SIG-M5 treated with dmso at 0.1 percent for 504 hours (cell line): ENCODE results near the gene ENGASE.

Source experiments
- DNase-seq: peaks from one replicate; lab custom pipeline; 2025; ENCODE audit not compliant: unreplicated experiment; lab: John Stamatoyannopoulos, UW

The ENGASE gene

DNA sequence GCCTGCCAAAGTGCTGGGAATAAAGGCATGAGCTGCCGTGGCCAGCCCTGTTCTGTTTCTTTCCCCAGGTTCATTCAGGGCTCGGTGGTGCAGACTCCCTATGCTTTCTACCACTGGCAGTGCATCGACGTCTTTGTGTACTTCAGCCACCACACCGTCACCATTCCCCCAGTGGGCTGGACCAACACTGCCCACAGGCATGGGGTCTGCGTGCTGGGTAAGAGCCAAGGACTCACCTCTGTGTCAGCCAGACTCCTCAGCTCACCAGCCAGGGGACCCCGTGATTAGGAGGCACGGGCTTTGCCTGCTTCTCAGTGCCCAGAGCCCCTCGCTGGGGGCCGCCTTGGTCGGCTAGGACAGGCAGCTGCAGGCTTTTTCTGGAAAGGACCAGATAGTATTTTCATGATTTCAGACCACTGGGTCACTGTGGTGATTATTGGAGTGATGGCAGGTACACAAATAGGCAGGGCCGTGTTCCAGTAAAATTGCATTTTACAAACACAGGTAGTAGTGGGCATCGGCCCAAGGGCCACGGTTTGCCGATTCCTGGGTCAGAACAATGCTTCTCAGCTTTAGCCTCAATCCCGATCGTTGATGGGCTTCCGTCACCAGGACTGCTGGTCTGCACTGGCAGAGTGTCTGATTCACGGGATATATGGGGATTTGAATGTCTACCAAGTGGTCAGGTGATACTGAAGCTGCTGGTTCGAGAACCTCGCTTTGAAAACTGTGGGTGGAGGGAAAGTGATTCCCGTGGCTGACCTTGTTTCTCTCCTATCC, 5.0 kb downstream of the ENGASE start:
- no peak for DNase-seq

DNA sequence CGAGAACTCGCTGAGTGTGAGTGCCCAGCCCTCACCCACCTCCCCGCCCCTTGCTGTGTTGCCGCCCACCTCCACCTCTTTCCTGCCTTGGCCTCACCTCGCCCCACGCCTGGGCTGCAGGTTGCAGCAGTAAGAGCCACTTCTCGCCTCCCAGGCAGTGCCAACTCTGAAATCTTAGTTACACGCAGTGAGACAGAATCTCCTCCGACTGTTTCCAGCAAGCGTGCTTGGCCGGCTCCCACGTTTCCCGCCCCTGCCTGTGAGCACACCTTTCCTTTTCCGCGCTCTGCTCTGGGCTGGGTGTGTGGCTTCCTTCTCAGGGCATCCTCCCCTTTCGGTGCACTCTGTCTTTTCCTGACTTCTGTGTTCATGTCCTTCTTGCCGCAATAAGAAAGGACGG, 5.7 kb downstream of the ENGASE start:
- no peak for DNase-seq

DNA sequence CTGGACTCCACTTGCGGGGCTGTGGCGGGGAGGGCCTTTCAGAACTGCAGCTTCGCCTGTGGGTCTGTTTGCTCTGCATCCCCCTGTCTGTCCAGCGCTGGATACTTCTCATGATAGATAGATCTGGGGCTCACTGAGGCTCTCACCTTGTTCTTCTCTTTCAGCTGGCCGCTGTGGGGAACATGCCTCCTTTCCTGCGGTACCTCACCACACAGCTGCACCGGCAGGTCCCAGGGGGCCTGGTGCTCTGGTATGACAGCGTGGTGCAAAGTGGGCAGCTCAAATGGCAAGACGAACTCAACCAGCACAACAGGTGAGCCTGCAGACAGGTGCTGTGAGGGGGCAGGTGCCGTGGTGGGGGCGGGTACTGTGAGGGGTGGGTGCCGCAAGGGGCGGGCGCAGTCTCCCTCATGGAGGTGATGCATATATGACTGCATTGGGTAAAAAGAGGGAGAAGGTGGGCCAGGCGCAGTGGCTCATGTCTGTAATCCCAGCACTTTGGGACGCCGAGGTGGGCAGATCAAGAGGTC, 6.2 kb downstream of the ENGASE start:
- DNase-seq: no peak

DNA sequence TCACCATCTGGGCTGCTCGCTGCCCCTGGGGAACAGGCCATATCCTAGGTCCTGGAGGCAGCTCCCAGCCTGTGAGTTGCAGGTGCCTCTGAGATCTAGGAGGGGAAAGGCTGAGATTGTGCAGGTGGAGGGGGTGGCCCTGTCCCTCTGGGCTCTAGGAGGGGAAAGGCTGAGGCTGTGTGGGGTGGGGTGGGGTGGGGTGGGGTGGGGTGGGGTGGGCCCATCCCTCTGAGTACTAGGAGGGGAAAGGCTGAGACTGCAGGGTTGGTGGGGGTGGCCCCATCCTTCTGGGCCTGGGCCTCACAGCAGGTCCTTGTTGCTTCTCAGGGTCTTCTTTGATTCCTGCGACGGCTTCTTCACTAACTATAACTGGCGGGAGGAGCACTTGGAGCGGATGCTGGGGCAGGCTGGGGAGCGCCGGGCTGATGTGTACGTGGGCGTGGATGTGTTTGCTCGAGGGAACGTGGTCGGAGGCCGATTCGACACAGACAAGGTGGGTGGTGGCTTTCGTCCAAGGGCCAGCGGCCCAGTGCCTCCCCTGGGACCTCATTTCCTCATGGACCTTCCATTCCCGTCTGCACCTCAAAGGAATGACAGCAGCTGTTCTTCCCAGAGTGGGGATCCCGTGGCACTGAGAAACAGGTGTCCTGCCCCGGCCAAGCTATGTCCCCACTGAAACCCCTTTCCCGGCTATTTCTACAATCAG, 7.1 kb downstream of the ENGASE start:
- DNase-seq: no peak

DNA sequence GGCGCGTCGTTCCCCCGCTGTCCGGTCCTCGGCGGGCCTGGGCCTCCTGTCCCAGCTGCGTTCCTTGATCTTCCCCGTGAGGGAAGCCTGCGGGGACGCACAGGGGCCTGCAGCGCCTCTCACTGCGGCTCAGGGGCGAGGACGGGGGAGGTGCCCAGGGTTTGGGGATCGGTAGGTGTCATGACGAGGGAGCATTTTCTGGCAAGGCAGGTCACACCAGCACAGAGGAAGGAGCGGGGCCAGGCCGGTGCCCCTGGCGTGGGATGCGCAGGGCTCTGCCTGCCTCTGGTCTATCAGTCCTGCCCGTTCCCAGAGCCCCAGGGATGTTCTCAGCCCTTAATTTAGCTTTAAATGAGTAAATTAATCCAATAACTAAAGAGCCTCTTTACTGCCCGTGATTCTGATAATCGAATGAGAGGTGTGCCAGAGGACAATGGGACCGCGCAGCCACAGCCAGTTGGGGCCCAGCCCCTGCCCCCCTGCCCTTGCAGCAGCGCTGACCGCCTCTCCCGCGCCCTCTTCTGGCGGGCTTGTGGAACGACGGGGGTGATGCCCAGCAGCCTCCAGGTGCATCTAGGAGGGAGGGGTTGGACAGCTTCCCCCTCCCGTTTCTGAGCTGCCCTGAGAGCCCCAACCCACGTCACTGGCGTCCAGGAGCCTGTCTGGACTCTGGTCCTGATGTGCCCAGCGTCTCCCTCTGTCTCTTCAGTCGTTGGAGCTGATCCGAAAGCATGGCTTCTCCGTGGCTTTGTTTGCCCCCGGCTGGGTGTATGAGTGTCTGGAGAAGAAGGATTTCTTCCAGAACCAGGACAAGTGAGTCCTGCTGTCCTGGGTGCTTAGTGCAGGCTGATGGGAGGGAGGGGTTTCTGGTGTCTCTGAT, 7.9 kb downstream of the ENGASE start:
- DNase-seq: peak; percentile 24

DNA sequence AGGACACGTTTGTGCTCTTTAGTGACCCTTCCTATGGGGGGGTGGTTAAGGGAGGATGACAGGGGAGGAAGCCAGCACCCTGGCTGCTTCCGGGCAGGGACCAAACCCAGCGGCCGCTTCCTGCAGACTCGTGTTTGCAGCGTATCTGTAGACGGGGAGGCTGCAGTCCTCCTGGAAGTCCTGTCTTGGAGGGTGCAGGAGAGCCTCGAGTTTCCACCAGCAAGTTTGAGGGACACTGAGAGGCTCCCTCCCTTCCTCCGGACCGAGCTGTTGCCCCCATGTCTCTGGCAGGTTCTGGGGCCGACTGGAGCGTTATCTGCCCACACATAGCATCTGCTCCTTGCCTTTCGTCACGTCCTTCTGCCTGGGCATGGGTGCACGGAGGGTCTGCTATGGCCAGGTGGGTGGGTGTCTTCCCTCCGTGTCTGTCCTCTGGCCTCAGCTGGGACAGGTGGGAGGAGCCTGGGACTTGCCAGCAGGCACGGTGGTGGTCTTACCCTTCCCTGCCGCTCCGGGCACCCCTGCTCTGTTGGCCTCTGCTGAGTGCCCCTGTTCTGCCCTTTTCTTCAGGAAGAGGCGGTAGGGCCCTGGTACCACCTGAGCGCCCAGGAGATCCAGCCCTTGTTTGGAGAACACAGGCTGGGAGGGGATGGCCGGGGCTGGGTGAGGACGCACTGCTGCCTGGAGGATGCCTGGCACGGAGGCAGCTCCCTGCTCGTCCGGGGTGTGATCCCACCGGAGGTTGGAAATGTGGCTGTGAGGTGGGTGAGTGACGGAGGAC, 8.8 kb downstream of the ENGASE start:
- DNase-seq: no peak

DNA sequence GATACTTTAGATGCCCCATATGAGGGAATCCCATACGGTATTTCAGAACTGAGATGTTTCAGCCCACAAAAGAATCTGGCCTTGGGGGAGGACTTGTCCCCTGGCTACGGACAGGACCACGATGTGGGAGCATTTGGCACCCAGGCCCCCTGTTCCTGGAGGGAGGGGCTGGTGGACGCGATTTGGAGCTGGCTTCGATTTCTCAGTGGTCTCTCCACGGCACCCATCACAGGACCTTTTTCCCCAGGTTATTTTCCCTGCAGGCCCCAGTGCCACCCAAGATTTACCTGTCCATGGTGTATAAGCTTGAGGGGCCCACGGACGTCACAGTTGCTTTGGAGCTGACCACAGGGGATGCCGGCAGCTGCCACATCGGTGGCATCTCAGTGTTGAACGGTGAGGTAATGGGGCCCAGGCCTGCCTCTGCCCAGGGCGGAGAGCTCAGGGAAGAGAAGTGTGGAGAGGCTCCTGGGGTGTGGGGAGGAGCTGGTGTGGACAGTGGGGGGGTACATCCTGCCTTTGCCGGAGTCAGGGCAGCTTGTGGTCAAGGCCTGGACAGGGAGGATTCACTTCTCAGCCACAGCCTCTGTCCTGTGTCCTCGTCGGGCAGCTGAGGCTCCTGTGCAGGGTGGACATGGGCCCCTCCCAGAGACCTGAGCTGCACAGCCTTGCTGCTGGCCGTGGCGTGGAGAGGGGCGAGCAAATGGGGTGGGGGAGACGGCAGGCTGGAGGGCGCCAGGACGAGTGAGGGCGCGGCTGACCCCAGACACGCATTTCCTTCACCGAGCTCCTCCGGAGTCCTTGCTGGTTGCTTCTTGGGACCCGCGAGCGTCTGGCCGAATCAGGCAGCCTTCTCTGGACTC, 9.9 kb downstream of the ENGASE start:
- DNase-seq: no peak

DNA sequence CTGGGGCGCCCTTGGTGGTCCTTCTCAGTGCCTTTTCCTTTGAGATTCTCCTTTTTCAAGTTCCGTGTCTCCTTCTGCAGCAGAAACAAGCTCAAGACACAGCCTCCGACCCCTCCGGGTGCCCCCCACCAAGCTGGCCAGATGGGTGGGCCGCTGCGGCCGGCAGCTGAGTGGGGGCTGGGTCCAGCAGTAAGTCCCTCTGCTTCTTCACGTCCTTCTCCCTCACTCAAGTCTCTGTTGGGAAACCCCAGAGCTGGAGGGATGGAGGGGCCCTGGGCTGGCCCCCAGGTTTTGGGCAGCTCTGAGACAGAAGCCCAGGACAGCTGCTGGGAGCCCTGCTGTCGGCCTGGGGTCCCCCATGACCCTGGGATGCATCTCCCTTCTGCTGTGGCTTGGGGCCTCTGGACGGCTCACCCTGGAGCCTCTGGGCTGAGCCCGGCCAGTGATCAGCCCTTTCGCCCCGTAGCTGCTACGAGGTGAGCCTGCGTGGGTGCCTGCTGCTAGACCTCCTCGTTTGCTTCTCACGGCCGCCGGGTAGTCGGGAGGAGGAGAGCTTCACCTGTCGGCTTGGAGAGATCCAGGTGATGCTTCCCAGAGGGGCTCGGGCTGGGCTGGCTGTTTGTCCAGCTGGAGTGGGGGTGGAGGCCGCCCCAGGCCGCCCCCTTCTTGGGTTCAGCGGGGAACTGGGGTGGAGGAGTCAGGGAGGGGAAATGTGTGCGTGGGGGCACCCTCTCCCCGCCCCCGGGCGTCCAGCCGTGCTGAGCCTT, 10.7 kb downstream of the ENGASE start:
- no peak for DNase-seq

DNA sequence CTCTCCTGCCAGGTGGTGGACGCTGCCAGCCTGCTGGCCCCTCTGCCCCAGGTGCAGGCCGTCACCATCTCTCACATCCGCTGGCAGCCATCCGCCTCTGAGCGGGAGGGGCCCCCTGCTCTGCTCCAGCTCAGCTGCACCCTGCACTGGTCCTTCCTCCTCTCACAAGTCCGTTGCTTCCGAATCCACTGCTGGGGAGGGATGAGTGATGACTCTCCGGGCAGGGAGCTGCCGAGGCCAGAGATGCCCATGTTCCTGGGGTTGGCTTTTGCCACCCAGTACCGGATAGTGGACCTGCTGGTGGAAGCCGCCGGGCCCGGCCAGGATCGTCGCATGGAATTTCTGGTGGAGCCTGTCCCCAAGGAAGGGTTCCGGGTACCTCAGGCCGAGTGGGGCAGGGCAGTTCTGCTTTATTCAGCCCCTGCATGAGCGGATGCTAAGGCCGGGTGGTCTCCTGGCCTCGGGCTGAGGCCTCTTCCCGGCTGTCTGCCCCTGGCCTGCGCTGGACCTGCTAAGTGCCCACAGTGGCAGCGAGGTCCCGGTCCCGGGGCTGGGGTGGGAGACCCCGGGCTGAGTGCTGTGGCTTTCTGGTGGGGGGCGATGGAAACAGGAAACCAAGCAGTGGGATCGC, 11.4 kb downstream of the ENGASE start:
- no peak for DNase-seq

DNA sequence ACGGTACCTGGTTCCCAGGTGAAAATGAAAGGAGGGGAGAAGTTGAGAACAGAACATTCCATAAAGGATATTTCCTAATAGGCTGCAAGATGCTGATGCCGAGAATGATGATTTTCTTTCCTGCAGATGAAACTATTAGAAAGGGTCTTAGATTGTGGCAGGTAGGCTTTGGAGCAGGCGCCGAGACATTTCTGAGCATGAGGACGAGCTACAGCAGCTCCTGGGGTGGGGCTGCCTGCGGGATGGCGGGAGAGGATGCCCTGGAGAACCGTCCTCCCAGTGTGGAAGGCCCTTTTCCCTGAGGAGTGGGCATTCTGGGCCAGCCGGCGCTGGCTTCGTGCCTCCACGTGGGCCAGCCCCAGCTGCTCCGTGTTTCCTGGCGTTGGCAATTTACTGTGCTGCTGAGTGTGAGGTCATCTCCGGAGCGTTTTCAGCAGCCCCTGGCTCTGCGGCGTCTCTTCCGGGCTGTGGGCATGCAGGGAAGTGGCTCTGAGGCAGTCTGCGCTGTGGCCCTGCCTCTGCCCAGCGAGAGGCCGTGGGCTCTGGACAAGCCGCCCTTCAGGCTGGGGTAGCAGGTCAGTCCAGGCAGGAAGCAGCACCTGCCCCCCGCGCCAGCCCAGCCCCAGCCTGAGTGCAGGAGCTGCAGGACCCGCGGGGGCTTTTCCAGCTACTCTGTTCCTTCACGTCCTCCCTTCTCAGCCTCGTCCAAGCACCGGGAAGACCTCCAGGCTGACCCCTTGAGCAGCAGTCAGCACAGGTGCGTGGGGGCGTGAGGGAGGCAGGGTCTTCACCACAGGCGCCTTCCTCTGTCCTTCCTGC, 12.2 kb downstream of the ENGASE start:
- no peak for DNase-seq

DNA sequence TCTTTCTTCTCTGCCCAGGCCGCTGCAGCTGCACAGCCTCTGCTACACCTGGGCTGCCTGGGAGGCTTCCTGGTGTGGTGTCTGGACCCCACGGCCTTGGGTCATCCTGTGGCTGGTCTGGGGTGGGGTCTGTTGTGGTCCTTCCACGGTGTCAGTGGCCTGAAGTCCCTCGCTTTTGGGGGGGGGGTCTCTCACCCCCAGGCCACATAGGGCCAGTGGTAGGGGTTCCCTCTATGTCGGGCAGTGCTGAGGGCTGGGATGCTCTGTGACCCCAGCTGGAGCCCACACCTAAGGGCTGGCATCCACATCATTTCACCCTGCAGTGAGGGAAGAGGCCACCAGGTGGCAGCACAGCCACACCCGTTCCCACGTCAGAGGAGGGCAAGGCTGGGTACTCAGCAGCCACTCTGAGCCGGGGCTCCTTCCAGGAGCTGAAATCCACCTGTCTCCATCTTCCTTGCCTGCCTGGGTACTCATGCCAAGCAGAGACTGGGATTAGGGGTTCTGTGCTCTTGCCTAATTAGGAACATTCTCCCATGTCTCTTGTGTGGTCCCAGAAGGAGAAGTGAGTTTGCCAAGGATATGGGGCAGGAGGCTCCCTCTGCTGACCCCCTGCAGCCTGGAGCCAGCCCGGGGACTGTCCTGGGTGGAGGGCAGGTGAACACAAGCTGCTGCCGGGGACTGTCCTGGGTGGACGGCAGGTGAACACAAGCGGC, 13.0 kb downstream of the ENGASE start:
- DNase-seq: peak; percentile 50

DNA sequence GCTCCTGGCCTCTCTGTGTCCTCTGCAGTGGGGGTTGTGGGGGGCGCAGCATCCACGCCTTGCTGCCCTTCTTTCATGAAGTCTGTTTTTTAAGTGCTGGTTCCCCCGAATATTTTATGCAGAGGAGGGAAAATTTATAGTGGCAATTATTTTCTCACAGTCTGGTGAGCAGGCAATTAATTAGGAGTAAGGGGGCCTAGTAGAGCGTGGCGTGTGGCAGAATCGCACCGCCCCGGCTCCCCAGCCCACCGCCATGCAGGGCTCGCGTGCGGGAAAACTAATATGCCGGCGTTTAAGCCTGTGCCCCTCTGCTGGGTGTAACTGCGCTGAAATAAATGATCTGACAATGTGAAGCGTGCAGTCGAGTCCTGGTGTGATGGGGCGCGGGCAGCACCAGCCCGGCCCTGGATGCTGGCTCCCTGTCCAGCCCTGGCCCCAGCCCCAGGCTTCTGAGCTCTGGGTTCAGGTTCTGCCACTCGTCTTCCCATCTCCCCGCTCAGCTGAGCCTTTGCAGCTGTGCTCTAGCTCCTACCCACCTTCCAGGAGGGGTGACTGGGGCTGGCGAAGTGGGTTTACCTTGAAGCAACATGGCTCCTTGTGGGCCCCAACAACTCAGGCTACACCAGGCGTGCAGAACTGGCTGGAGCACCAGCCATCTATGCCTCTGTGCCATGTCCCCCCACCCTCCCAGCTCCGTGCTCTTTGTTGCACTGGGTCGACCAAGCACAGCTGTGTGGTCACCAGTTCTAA, 13.8 kb downstream of the ENGASE start:
- no peak for DNase-seq

DNA sequence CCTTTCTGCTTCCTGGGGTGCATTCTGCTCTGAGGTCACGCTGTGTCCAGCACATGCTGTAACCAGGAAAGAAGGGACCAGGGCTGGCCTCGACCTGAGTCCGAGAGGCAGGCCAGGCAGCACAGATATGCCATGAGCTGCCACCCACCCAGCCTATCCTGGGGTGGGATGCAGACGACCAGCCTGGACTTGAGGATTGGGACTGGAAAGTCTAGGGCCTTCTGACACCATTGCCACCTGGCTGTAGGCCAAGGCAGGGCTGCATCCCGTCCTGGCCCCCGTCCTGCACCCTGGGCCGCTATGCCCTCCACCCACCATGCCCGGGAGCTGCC, 14.3 kb downstream of the ENGASE start:
- no peak for DNase-seq

DNA sequence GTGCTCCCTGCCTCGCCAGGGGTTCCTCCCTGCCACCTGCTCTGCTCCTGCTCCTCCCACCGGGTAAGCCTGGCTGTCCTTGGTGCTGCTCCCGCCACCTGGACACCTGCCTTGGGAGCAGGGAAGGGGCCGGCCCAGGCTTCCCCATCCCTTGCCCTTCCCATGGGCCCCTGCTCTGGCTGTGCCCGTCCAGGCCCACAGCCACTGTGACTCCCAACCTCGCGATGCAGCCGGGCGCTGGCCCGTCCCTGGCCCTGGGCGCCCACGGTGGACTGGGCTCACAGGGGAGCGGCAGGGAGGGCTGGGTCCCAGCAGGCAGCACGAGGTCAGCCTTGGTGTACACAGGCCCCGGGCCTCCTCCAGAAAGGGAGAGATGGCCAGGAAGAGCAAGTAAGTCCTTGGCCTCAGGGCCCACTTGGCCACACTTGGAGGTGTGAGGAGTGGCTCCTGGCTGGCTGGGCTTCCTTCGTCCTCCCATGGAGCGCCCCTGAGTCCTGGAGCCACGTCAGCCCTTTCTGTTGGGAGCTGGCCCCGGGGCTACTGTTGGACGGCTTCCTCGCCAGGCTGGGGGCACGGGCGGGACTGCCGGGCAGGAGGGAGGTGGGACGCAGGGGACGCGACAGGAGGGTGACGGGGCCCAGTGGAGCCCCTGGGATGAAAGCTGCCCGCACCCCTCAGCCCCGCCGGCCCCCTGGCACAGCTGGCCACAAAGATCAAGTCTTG, 15.3 kb downstream of the ENGASE start:
- DNase-seq: no peak

DNA sequence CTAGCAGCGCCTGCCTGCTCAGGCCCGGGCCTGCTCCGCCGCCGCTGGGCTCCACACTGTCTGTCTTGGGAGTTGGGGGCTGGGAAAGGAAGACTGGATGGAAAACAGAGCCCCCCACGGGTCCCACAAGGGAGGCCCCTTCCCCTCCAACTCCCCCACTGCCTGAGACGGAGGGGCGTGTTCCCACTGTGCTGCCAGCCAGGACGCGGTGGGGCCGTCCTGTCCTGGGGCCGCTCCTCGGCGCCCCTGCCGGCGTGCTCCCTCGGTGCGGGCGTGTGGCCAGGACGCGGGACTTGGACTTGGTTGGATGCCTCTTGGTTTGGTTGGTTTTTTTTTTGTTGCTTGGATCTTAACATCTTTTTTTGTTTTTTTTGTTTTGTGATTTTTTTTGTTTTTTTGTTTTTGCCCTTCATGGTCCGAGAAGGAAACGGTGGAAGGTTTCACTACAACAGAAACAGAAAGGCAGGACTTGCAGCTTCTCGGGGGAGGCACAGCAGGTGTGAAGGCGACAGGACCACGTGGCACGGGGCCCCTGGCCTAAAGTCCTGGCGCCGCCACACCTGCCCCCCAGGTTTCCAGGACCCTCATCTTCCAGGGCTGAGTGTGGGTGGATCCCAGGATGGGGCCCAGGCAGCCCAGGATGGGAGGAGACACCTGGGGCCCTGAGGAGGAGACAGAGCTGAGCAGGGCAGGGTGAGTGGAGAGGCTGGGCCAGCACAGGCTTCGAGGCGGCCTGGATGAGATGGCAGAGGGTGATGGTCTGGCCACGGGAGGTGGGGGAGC, 16.0 kb downstream of the ENGASE start:
- DNase-seq: no peak
